Measurements from ENCODE around the gene PUM2.
"Not testable (repeated sequence)": the region's sequence is repeated elsewhere in the genome, so short reads cannot be mapped to it uniquely, and the experiment has no call there.

Gene PUM2

DNA sequence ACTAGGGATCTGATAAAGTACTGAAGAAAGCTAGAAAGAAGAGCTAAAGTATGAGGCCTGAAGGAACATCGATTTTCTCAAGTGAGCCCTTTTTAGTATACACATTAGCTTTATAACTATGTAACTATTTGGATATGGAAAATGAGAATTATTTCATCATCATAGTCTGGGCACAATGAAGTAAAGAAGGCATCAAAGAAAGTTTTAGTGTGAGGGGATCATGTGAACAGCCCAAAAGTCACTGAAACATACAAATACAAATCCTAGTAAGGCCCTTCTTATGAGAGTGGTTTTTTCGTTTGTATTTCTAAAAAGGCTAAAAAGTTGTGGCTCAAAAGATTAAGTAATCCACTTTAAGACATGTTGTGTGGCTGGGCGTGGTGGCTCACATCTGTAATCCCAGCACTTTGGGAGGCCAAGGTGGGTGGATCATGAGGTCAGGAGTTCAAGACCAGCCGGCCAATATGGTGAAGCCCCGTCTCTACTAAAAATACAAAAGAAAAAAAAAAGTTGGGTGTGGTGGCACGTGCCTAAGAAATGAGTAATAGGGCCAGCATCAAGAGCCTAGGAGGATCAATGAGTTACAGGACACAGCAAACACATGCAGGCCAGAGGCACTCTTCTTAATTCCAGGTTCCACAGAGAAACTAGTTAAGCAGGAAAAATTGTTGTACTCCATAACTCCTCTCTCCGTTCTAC, 61.9 kb downstream of the PUM2 start:
- no peak for FAIRE-seq

DNA sequence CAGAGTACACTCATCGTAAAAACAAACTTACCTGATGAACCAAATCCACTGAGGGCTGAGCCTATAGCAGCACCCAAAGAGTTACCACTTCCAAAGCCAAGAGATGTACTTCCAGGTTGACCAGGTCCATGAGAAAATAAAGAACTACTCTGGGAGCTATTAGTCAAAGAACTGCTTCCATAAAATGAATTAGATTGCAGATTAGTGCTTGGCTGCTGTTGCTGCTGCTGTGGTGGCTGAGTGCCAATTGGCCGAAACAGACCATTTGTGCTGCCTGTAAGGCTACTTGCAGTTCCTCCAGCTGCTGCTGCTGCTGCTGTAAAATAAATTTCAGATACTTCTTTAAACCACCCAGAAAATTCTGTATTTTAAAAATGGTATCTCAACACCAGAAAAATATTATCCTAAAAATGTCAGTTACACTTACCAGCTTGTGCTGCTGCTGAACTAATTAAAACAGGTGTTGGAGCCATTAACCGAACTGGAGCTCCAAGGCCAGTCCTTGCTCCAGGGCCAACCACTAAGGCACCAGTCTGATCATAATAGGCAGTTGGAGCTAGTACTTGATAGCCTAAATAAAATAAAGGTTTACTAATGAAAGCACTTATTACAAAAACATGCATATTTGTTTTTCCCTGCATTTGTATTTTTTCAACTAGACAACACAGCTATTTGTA, 67.6 kb downstream of the PUM2 start:
- peak; percentile 93 for FAIRE-seq

- FAIRE-seq = no peak
Measured at GRCh38 chr2:20281876-20282275, 68.8 kb downstream of the PUM2 start.

- FAIRE-seq = no peak
Measured at GRCh38 chr2:20273042-20273441, 77.6 kb downstream of the PUM2 start.

- not testable (repeated sequence) for FAIRE-seq
Measured at GRCh38 chr2:20268317-20268716, 82.3 kb downstream of the PUM2 start.

GRCh38 chr2:20267529-20267928, 83.1 kb downstream of the PUM2 start:
- no peak for FAIRE-seq

DNA sequence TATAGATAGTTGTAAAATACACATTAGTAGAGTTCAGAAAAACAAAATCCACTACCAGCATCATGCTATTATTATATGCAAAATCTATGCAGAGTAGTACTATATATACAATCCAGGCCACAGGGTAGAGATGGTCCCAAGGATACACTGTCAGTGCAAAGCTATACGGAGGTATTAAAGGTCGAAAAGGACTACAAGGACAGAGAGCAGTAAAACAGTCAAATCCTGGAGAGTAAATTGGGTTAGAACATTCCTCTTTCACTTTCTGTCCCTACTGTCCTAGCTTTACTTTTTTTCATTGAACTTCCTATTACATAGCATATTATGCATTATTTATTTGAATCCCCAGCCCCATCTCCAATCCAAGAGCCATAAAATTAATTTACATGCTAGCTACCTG, 86.0 kb downstream of the PUM2 start:
- no peak for FAIRE-seq

- FAIRE-seq = no peak
Measured at GRCh38 chr2:20257411-20257810, 93.2 kb downstream of the PUM2 start.

GRCh38 chr2:20254731-20255130, 95.9 kb downstream of the PUM2 start:
- FAIRE-seq = no peak

- FAIRE-seq = no peak
Measured at GRCh38 chr2:20250436-20250835, 100.2 kb downstream of the PUM2 start.

GRCh38 chr2:20249170-20249569, 101.5 kb downstream of the PUM2 start:
- no peak for FAIRE-seq

DNA sequence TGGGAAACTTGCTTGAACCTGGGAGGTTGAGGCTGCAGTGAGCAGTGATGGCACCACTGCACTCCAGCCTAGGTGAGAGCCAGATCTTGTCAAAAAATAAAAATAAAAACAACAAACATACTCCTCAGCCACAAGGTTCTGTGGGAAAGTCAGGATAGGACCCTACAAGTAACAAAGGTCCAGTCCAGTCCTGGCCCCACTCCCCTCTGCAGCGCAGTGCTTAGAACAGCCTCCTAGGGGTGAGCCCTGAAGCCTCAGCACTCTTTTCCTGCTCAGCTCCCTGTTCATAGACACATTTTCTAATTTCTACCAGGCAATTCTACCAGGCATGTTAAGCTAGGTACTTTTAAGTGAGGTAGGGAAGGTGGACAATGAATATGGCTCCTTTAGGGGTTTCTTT, 103.6 kb downstream of the PUM2 start:
- FAIRE-seq = no peak

DNA sequence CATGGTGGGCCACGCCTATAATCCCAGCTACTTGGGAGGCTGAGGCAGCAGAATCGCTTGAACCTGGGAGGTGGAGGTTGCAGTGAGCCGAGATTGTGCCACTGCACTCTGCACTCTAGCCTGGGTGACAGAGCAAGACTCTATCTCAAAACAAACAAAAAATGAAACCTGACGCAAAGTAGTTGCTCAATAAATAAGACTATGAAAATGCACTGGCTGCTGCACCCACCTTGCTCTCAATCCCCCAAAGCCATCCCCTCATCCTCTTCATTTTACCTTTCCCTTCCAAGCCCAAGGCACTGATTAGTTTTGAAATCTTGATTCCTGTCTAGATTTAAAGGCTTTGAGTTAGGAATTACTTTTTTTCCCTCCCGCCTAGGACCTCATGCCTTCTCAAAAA, 107.0 kb downstream of the PUM2 start:
- not testable (repeated sequence) for FAIRE-seq

- FAIRE-seq = no peak
Measured at GRCh38 chr2:20242727-20243377, 107.8 kb downstream of the PUM2 start.

DNA sequence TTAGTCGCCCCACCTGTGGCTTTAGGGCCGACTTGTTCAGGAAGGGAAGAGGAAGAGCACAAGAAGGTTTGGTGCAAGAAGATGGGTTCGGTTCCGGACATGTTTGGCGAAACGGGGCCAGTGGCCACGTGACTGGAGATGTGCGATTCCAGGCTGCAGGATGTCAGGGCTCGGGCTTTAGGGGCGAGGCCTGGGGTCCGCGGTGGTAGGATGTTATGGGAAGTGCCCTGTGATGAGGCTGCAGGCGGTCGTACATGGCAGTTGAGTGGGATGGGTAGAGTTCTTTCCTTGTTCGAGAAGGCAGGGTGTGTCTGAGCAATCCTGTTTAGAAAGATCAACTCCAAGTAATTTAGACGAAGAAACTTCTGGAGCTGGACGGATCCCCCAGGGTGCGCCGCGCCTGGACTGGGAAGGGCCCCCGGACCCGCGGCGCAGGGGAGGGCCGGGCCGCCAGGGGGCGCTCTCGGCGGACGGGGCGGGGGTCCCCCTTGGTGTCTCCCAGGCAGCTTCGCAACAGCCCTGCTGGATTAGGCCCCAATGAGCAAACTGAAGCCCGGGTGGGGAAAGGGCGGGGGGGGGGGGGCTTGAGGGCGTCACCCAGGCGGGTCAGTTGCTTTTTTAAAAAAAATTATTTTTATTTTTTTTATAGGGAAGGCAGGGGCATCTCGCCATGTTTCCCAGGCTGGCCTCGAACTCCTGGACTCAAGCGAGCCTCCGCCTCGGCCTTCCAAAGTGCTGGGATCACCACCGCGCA, 108.5 kb downstream of the PUM2 start:
- FAIRE-seq = no peak

DNA sequence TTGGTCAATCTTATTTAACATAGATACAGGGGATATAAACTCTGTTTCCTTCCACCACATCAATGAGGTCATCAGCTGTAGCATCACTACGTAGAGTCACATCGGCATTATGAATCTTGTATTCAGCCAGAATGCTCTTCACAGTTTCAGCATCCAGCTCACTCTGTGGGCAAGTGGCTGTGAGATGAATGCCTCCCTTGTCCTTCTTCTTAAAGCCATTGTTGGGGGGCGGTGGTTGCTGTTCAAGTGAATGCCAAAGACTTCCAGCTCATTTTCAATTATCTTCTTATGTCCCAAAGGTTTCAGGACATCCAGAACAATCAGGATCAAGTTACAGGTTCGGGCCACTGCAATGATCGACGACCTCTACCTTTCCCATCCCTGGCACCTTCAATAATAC, 110.4 kb downstream of the PUM2 start:
- FAIRE-seq = not testable (repeated sequence)

- no peak for FAIRE-seq
Measured at GRCh38 chr2:20236496-20236895, 114.1 kb downstream of the PUM2 start.

GRCh38 chr2:20235655-20236305, 114.9 kb downstream of the PUM2 start:
- no peak for FAIRE-seq

GRCh38 chr2:20234597-20234996, 116.0 kb downstream of the PUM2 start:
- FAIRE-seq = not testable (repeated sequence)

DNA sequence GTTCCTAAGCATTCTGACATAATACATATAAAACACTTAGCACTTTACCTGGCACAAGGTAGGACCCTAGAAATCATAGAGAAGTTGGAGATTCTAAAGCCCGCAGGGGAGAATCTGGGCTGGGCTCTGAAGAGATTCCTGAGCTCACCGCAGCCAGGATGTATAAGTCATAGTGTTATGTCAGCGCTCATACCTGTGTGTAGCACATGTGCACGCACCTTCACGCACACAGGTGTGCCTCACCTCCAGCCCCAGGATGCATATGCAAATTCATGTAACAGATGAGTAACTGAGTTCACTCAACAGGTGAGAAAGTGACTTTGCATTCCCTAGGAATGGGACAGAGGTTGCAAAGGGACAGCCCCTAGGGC, 117.8 kb downstream of the PUM2 start:
- no peak for FAIRE-seq

GRCh38 chr2:20231598-20232026, 119.0 kb downstream of the PUM2 start:
- no peak for FAIRE-seq

DNA sequence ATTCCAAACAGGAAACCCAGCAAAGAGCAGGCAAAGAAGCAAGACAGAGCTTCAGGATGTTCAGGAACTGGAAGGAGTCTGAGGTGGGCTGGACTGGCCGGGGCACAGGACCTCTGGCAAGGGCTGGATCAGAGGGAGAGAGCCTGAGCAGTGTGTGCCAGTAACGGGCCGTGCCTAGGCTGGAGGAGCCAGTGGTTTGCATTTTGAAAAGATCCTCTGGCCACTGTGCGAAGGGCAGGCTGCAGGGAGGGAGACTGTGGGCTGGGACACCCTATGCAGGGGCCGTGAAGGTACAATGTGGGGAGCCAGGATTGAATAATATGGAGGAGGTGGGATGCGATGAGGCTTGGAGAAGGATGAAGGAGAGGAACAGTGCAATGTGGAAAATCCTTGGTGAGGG, 119.5 kb downstream of the PUM2 start:
- FAIRE-seq = no peak

DNA sequence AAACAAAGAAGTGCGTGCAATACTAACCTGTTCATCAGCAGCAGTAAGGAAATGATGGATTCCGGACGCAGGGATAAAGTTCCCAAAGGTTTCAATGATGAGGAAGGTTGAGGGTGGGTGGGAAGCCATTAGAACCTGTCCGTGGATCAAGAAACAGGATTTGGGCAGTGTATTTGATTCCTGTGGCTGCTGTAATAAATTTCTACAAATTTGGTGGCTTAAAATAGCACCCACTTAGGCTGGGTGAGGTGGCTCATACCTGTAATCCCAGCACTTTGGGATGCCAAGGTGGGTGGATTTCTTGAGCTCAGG, 120.6 kb downstream of the PUM2 start:
- FAIRE-seq = no peak

Data from islet of Langerhans (tissue), 1 donor.